GM19324 (cell line): ENCODE data around the gene C2CD3.
"Not testable (repeated sequence)": the region's sequence is repeated elsewhere in the genome, so short reads cannot be mapped to it uniquely, and the experiment has no call there.

Experiments used
- ATAC-seq: cut with Tn5 transposase; IDR thresholded peaks from one replicate; pipeline ENCODE4 v1.9.1; 2021; ENCODE audit warnings: mild to moderate bottlenecking, moderate library complexity; ENCODE audit not compliant: unreplicated experiment, low FRiP score

C2CD3 gene

DNA sequence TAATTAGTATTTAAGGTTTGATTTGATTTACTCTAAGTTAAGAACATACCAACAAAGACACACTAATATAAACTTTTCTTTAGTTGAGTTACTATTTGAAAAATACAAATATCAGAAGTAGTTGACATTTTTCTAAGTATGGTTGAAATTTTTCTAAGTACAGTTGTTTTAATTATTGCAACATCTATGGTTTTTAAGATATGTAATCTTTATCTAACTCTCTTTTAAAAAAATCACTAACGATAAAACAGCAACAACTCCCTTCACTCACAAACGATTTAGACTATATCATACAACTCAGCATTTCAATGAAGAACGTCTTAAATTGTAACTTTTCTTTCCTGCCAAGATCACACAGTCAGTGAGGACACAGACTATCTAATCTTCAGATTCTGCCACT lies 2.0 kb downstream of the C2CD3 start:
- ATAC-seq, result no peak

- peak; percentile 47 for ATAC-seq
Observed at GRCh38 chr11:74162681-74163467, 7.9 kb downstream of the C2CD3 start.

GRCh38 chr11:74159642-74160041 lies 11.2 kb downstream of the C2CD3 start:
- no peak for ATAC-seq

DNA sequence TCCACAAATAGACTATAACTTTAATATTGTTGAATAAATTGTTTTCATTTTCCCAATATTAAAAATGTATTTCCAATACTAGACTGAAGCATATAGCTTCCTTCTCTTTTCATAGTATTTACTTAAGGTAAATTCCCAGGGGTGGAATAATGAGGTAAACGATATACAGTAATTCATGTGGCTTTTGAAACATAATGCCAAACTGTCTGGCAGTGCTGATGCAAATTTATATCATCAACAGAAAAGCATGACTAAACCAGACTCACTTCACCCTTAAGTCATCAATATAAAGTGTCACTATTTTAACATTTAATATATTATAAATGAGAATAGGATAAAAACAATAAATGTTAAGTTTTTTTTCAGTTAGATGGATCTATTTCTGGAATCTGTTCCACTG lies 13.6 kb downstream of the C2CD3 start:
- no peak for ATAC-seq

DNA sequence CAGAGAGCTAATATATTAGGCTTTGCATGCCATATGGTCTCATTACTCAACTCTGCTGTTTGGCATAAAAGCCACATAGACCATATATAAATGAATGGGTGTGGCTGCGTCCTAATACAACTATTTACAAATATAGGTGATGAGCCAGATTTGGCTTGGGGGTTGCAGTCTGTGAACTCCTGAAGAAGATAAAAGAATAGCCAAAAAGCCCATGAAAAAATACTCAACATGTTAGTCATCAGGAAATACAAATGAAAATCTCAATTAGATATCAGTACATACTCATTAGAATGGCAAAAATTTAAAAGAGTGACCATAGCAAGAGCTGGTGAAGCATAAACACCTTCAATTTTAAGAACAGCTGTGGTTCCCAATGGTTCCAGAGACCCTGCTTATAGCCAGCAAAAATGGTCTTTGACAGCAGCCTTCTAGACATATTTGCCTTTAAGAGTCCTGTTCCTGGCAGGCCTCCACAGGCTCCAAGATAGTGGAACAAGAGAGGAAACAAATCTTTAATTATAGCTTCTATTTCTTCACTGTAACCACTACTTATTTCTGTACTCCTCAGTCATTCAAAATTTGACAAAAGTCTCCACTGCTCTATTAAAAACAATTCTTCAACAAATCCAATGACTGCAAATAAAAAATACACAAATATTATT lies 16.1 kb downstream of the C2CD3 start:
- ATAC-seq, result no peak

- no peak for ATAC-seq
Observed at GRCh38 chr11:74153224-74153623, 17.6 kb downstream of the C2CD3 start.

GRCh38 chr11:74147199-74147929 lies 23.4 kb downstream of the C2CD3 start:
- ATAC-seq, result no peak

DNA sequence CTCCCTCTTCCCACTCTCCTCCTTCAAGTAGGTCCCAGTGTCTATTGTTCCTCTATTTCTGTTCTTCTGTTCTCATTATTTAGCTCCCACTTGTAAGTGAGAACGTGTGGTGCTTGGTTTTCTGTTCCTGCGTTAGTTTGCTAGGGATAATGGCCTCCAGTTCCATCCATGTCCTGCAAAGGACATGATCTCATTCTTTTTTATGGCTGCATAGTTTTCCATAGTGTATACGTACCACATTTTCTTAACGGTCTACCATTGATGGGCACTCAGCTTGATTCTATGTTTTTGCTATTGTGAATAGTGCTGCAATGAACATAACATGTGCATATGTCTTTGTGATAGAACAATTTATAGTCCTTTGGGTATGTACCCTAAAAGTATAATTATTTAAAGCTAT lies 26.2 kb downstream of the C2CD3 start:
- ATAC-seq, result no peak

- ATAC-seq, result no peak
Observed at GRCh38 chr11:74142624-74143023, 28.2 kb downstream of the C2CD3 start.

DNA sequence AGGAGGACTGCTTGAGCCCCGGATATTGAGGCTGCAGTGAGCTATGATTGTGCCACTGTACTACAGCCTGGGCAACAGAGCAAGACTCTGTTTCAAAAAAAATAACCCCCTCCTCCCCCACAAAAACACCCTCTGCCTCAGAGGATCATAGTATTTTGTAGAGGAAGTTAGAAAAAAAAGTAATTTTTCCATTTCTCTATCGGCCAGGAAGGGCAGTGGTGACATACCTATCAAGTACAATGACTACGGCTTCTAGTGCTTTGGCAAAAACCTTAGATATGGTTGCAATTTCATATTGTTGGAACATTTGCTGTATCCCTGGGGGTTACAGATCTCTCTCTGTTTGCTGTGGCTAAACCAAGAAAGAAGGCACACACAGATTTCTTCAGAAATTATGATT lies 28.9 kb downstream of the C2CD3 start:
- ATAC-seq, result no peak

GRCh38 chr11:74141241-74141695 lies 29.5 kb downstream of the C2CD3 start:
- no peak for ATAC-seq

DNA sequence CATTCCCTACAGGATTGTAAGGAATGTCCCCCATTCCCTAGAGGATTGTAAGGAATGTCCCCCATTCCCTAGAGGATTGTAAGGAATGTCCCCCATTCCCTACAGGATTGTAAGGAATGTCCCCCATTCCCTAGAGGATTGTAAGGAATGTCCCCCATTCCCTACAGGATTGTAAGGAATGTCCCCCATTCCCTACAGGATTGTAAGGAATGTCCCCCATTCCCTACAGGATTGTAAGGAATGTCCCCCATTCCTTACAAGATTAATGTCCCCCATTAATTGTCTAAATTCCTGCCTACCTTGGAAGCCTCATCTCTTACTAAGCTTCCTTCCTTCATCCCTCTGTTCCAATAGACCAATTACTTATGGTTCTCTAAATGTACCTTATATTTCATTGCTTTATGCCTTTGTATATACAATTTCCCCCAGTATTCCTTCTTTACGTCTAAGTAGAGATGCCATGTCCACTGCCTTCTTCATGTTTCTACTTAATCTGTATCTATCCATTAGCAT lies 30.8 kb downstream of the C2CD3 start:
- not testable (repeated sequence) for ATAC-seq

DNA sequence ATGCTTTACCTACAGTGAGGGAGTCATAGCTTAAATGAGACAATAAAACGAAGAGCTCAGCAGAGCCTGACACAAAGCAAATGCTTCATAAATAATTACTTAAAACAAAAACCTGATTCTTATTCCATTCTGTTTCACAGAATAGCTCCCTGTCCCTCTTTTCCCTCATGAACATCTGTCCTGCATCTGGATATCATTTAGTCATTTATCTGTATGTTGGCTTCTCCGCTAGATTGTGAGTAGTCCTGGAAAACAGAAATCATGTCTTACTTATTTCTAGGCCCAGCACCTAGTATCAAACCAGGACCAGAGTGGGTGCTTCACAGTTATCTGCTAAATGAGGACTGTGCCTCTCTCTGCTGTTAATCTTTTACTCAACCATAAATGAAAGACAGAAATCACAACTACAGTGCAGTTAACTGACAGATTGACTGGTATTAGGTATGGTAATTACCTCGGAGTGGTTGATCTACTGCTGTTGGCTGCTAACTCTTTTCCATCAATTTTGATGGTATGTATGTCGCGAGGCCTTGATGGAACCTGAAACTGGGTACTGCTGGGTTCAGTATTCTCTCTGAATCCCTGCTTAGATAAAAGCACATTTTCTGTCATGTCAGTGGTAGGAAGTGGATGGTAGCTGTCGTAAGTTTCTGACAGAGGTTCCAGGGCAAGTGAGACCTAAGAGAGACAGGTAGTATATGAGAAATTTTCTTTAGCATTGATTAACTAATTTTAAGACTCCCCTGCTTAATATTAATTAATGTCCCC lies 31.5 kb downstream of the C2CD3 start:
- ATAC-seq, result no peak

- no peak for ATAC-seq
Observed at GRCh38 chr11:74138572-74138971, 32.2 kb downstream of the C2CD3 start.

DNA sequence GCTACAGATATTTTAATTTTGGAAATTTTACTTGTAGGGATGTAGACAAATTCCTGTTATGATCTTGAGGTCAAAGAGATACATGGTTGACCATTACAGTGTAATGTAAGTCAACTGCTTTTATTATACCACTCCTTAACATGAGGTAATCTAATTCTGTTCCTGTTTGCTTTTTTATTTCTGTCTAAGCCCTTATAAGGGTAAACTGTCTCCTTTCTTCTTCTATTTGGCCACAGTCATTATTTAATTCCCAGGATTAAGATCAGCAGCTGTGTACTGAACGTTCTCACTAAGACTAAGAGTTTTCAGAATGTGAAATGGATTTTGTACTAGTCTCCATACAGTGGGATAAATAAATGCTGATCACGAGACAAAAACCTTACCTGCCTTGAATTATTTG lies 32.8 kb downstream of the C2CD3 start:
- no peak for ATAC-seq

DNA sequence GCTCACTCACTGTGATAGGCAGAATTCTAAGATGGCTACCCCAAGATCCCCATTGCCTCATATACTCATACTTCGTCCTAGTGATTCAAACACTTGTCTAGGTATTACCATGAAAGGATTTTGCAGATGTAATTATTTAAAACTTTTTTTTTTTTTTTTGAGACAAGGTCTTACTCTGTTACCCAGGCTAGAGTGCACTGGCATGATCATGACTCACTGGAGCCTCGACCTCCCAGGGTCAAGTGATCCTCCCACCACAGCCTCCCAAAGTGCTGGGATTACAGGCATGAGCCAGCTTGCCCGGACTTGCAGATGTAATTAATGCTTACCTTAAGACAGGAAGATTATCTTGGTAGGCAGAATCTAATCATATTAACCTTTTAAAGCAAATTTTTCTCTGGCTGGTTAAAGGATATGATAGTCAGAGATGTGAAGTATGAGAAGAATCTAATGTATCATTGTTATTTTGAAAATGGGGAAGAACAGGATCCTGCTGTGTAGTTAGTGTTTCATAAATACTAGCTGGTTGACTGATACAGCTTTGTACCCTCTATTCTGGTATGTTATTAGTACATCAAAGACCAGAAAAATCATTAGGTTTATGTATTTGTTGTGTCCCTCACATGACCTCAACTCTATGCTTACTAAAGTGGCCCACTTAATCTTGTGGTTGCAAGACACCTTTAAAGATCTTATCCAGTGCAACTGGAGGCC lies 35.5 kb downstream of the C2CD3 start:
- ATAC-seq, result no peak

GRCh38 chr11:74134661-74135060 lies 36.1 kb downstream of the C2CD3 start:
- ATAC-seq, result no peak

- no peak for ATAC-seq
Observed at GRCh38 chr11:74133436-74133835, 37.4 kb downstream of the C2CD3 start.

DNA sequence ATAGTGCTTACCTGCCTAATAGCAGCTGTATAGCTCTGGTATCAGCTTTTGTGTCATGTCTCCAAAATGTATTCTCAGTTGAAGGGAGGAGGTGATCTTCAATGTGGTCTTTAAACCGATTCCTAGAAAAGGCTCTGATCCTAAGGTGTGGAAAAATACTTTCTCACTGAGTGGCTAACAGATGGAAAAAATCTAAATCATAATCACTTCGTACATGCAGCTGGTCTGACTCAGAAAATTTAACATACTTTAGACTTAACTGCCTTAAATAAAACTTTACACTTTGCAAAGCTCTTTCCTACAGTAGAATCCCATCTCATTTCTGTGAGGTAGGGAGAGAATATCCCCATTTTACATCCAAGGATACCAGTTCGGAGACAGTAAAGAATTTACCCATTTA lies 38.0 kb downstream of the C2CD3 start:
- ATAC-seq, result no peak

GRCh38 chr11:74129121-74129520 lies 41.7 kb downstream of the C2CD3 start:
- ATAC-seq, result not testable (repeated sequence)
